HG02870 (cell line): Measurements from ENCODE around the gene RFPL3.

Source experiments
- ATAC-seq: cut with Tn5 transposase; IDR thresholded peaks from one replicate; pipeline ENCODE4 v1.9.1; 2021; ENCODE audit warnings: mild to moderate bottlenecking, moderate library complexity; ENCODE audit not compliant: unreplicated experiment

Gene RFPL3

GRCh38 chr22:32410459-32410858 is 52.8 kb downstream of the RFPL3 start:
- ATAC-seq = no peak
